Measurements from ENCODE around the gene BMP8B.

BMP8B gene

GRCh38 chr1:39755965-39756659 is 32.6 kb downstream of the BMP8B start:
- no peak for DNase-seq

- DNase-seq, result no peak
Measured at GRCh38 chr1:39754906-39755504, 33.7 kb downstream of the BMP8B start.

- DNase-seq, result no peak
Measured at GRCh38 chr1:39754026-39754570, 34.6 kb downstream of the BMP8B start.

- DNase-seq, result no peak
Measured at GRCh38 chr1:39753132-39754025, 35.3 kb downstream of the BMP8B start.

- no peak for DNase-seq
Measured at GRCh38 chr1:39752703-39753102, 36.0 kb downstream of the BMP8B start.

- no peak for DNase-seq
Measured at GRCh38 chr1:39751595-39751994, 37.1 kb downstream of the BMP8B start.

GRCh38 chr1:39745016-39745670 is 43.5 kb downstream of the BMP8B start:
- DNase-seq, result no peak

- DNase-seq, result peak; percentile 88
Measured at GRCh38 chr1:39738622-39739366, 49.9 kb downstream of the BMP8B start, which contains the start of gene PPIE. Gene PPIE (plus strand): TSS chr1:39738882. CDS start chr1:39738901, 19 bp downstream.

GRCh38 chr1:39737546-39738169 is 51.0 kb downstream of the BMP8B start:
- peak; percentile 8 for DNase-seq

GRCh38 chr1:39735731-39736130 is 52.9 kb downstream of the BMP8B start:
- DNase-seq, result no peak

GRCh38 chr1:39733161-39733560 is 55.5 kb downstream of the BMP8B start:
- DNase-seq, result no peak

GRCh38 chr1:39732730-39733129 is 55.9 kb downstream of the BMP8B start:
- no peak for DNase-seq

- DNase-seq, result no peak
Measured at GRCh38 chr1:39729842-39730241, 58.8 kb downstream of the BMP8B start.

GRCh38 chr1:39729030-39729429 is 59.6 kb downstream of the BMP8B start:
- DNase-seq, result no peak

- DNase-seq, result no peak
Measured at GRCh38 chr1:39727932-39728317, 60.7 kb downstream of the BMP8B start.

- DNase-seq, result no peak
Measured at GRCh38 chr1:39727221-39727931, 61.3 kb downstream of the BMP8B start.

GRCh38 chr1:39726600-39726999 is 62.1 kb downstream of the BMP8B start:
- no peak for DNase-seq

GRCh38 chr1:39722495-39722894 is 66.2 kb downstream of the BMP8B start:
- DNase-seq, result no peak

GRCh38 chr1:39721664-39722063 is 67.0 kb downstream of the BMP8B start:
- no peak for DNase-seq

GRCh38 chr1:39720094-39720999 is 68.3 kb downstream of the BMP8B start:
- DNase-seq, result peak; percentile 32
